Uterus (tissue), 2 donors: ENCODE data around the gene PSAP.

ENCODE experiments used
- CTCF ChIP-seq, 4 experiments: fragments of 200-600 bp in 2 of 4; fragments of 450-650 bp in 2 of 4; sonication (generic) in 2 of 4; IDR thresholded peaks; one replicate each; pipeline ENCODE4 v1.5.1; 2016 to 2019; ENCODE audit warnings: antibody characterized with exemption in 4 of 4, mild to moderate bottlenecking in 2 of 4, moderate library complexity in 1 of 4
- POLR2A ChIP-seq, 2 donors: fragments of 450-650 bp; IDR thresholded peaks; one replicate each; pipeline ENCODE4 v1.6.1; 2016; ENCODE audit warnings: antibody characterized with exemption in 2 of 2, mild to moderate bottlenecking in 1 of 2, moderate library complexity in 1 of 2

DNA sequence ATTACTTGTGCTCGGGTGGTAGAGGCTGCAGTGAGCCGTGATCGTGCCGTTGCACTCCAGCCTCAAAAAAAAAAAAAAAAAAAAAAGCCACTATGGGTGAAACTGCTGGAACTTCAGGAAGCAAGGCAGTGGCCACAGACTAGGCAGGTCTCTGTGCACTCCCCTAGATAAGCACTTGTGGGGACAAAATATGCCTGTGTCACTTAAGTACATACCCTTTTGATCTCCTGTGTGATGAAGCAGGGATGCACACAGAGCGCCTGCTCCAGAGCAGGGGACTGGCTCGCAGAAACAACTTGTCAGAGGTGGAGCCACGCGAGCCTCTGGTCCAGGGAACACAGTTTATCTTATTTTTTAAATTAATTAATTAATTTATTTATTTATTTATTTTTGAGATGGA, 42.9 kb upstream of the PSAP start:
- TF ChIP-seq CTCF (IDR thresholded peaks at IDR 0.05) (no peak), POLR2A (IDR thresholded peaks at IDR 0.05) (no peak)
